Activated T-cell treated with anti-CD3 and anti-CD28 coated beads, Interleukin-2, amount 50 U/mL, for 72 hours (primary cell): ENCODE results near the gene GLYATL2. TPM values are rescaled to one million over a fixed set of nuclear protein-coding genes. Genes with fewer than 3 reads are reported as not detected.

Experiments used
- ATAC-seq, 2 donors: fragments of 150-1000 bp; cut with Tn5 transposase; replicated peaks in 1 of 2; 2 replicates each; pipeline ENCODE4 v1.10.0; 2021; ENCODE audit warnings: moderate library complexity in 2 of 2, mild to moderate bottlenecking in 1 of 2
- DNase-seq, 2 donors: peaks; one replicate each; pipeline ENCODE4 v3.0.0; 2021 to 2022; ENCODE audit warnings: mixed read lengths in 1 of 2
- H3K27ac Mint-ChIP-seq: one replicate; pipeline ENCODE4 v1.8.0; 2022; ENCODE audit warnings: mild to moderate bottlenecking, moderate library complexity, mixed read lengths
- H3K27me3 Mint-ChIP-seq: one replicate; pipeline ENCODE4 v1.8.0; 2022; ENCODE audit warnings: low read depth, mixed read lengths
- H3K36me3 Mint-ChIP-seq, 2 donors: one replicate each; pipeline ENCODE4 v1.8.0; 2022; ENCODE audit warnings: mixed read lengths in 2 of 2, mild to moderate bottlenecking in 1 of 2; ENCODE audit not compliant: insufficient read depth in 2 of 2
- H3K4me1 Mint-ChIP-seq: one replicate; pipeline ENCODE4 v1.8.0; 2022; ENCODE audit warnings: low read depth, mixed read lengths
- H3K4me3 Mint-ChIP-seq, 2 donors: one replicate each; pipeline ENCODE4 v1.8.0; 2022; ENCODE audit warnings: mild to moderate bottlenecking in 2 of 2, mixed read lengths in 2 of 2, moderate library complexity in 2 of 2
- H3K9me3 Mint-ChIP-seq, 2 donors: one replicate each; pipeline ENCODE4 v1.8.0; 2022; ENCODE audit warnings: mixed read lengths in 2 of 2
- total RNA-seq, 2 donors: library from RNA; stranded (reverse); gene quantifications; one replicate each; pipeline ENCODE4 v1.2.3, GENCODE V29; 2022

Gene GLYATL2
- total RNA-seq, 2 donors from 2014 or later: not detected

DNA sequence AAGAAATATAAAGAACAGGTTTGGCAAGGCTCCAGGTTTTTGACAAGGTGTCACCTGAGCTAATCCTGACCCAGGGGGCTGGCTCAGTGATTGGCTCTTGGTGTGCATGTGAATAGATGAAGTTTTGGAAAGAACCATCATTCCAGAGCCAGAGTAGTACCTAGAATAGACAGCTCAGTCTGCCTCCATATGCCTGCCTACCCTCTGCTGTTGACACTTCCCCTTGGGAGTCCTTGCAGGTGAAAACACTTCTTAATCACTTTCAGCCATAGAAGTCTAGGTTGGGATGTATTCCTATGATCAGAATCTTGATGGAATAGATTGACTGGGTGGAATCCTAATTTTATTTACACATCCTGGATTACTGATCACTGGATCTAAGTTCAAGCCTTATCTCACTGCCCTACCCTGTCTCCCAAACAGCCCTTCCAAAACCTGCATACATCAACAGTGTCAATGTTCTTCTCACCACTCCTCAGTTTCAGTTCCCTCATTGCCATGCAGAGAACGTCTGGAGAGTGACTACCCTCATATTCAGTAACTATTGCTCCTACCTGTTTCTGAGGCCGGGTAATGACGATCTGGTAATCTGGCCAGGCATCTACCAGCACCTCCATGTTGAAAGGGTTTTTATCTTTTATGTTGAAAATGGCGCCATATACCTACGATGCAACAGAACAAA is 6.7 kb downstream of the GLYATL2 start:
- Mint-ChIP-seq H3K27ac (no peak overlapping the region), H3K27me3 (peaks cover 47% of the 10 kb centered on the region), H3K4me3 (no peak overlapping the region), H3K4me1 (no peaks in the 10 kb centered on the region), H3K36me3 (no peaks in the 10 kb centered on the region), H3K9me3 (no peaks in the 10 kb centered on the region)
- ATAC-seq (no peak), DNase-seq (no peak)

DNA sequence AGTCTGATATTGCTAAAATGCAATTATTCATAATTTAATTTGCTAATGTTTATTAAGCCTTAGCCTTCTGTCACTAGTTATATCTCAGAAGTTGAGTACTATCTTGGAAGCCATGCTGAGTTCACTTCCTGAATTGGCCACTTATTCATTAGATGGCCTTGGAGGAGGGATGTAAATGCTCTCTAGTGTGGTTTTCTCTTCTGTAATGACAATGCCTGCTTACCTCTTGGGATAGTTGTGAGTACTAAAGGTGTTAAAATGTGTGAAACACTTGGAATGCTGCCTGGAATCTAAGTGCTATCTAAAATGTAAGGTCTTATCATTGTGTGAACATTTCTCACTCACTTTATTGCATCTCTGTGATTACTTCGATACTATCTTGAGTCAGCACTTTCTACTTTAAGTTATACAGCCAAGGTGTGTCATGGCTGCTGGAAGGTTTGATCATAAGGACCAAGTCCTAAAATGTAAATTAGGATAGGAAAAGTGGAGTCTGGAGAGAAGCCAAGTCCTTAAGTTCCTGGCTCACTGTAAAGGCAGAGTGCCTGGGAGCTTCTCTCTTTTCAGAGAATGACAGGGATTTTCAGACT is 12.4 kb downstream of the GLYATL2 start:
- ATAC-seq (no peak), DNase-seq (no peak)
- Mint-ChIP-seq H3K9me3 (peaks cover 0 to 3% of the 10 kb centered on the region in 2 donors), H3K4me1 (no peaks in the 10 kb centered on the region), H3K36me3 (no peaks in the 10 kb centered on the region), H3K27ac (no peak overlapping the region), H3K27me3 (peaks cover 23% of the 10 kb centered on the region), H3K4me3 (no peak overlapping the region)

- DNase-seq (no peak), ATAC-seq (no peak)
- peaks cover 18% of the 10 kb centered on the region for H3K27me3 Mint-ChIP-seq
- no peaks in the 10 kb centered on the region for H3K4me1 Mint-ChIP-seq
- no peak overlapping the region for H3K27ac Mint-ChIP-seq
- H3K4me3 Mint-ChIP-seq: no peak overlapping the region
- no peaks in the 10 kb centered on the region for H3K36me3 Mint-ChIP-seq
- peaks cover 0 to 3% of the 10 kb centered on the region in 2 donors for H3K9me3 Mint-ChIP-seq
Measured at GRCh38 chr11:58830673-58831301, 13.7 kb downstream of the GLYATL2 start.

DNA sequence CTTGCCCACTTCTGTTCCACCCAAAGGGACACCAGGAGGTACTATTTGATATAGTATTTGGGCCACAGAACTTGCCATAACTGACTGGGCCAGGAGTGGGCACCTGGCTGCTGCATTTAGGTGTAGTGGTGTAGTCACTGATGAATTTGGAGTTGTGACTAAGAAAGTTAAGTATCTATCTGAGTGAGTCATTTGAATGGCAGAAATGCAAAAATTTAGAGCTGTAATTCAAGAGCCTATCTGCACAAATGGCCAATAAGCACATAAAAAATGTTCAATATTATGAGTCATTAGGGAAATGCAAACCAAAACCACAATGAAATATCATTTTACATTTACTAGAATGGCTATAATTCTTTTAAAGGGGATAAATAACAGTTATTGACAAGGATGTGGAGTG is 14.7 kb downstream of the GLYATL2 start:
- DNase-seq (no peak), ATAC-seq (no peak)
- H3K27me3 Mint-ChIP-seq: peaks cover 10% of the 10 kb centered on the region
- no peaks in the 10 kb centered on the region for H3K4me1 Mint-ChIP-seq
- H3K27ac Mint-ChIP-seq: no peak overlapping the region
- H3K36me3 Mint-ChIP-seq: peaks cover 0 to 4% of the 10 kb centered on the region in 2 donors
- H3K4me3 Mint-ChIP-seq: no peak overlapping the region
- peaks cover 0 to 8% of the 10 kb centered on the region in 2 donors for H3K9me3 Mint-ChIP-seq

DNA sequence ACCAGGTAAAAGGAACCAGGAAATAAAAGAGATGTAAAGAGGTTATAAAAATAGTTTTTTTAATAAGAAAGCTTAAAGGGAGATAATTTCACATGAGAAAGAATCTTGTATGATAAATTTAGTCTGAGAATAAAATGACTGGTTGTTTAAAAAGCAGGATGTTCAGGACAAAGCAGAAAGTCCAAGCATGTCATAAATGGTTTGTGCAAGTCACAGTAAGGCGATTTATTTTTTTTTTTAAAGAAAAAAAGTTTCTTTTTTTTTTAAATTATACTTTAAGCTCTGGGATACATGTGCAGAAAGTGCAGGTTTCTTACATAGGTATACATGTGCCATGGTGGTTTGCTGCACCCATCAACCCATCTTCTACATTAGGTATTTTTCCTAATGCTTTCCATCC is 30.8 kb downstream of the GLYATL2 start:
- Mint-ChIP-seq H3K36me3 (peaks cover 0 to 1% of the 10 kb centered on the region in 2 donors), H3K4me3 (no peak overlapping the region), H3K27me3 (peaks cover 5% of the 10 kb centered on the region), H3K9me3 (peaks cover 4 to 12% of the 10 kb centered on the region in 2 donors), H3K4me1 (no peaks in the 10 kb centered on the region), H3K27ac (no peak overlapping the region)
- DNase-seq (no peak), ATAC-seq (no peak)

DNA sequence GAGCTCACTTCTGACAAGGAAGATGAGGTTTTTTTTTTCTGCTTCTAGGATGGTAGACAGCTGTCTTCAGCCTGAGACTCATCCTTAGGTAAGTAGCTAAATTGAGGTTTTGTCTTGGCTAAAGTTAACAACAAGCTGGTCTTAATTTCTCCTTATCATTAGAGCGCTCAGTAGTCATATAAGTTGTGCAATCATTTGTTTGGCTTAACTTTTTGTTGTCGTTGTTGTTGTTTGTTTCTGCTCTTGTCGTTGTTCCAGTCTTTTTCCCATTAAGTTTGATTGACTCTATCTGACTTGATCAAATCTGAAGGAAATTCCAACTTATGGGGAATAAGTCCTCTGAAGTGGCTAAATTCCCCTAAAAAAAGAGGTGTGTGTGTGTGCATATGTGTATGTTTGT is 33.0 kb downstream of the GLYATL2 start:
- no peak overlapping the region for H3K4me3 Mint-ChIP-seq
- H3K27ac Mint-ChIP-seq: no peak overlapping the region
- H3K36me3 Mint-ChIP-seq: no peaks in the 10 kb centered on the region
- DNase-seq (no peak), ATAC-seq (no peak)
- H3K4me1 Mint-ChIP-seq: no peaks in the 10 kb centered on the region
- peaks cover 0 to 10% of the 10 kb centered on the region in 2 donors for H3K9me3 Mint-ChIP-seq
- H3K27me3 Mint-ChIP-seq: peaks cover 5% of the 10 kb centered on the region

- H3K4me3 Mint-ChIP-seq: no peak overlapping the region
- H3K9me3 Mint-ChIP-seq: peaks cover 0 to 2% of the 10 kb centered on the region in 2 donors
- no peaks in the 10 kb centered on the region for H3K4me1 Mint-ChIP-seq
- H3K36me3 Mint-ChIP-seq: no peaks in the 10 kb centered on the region
- ATAC-seq: no peak
- H3K27ac Mint-ChIP-seq: no peak overlapping the region
- DNase-seq: no peak
- peaks cover 6% of the 10 kb centered on the region for H3K27me3 Mint-ChIP-seq
Measured at GRCh38 chr11:58807343-58807742, 37.2 kb downstream of the GLYATL2 start.

- DNase-seq (no peak), ATAC-seq (no peak)
- Mint-ChIP-seq H3K4me1 (peaks cover 6% of the 10 kb centered on the region), H3K27me3 (peaks cover 11% of the 10 kb centered on the region), H3K36me3 (peaks cover 0 to 2% of the 10 kb centered on the region in 2 donors), H3K4me3 (no peak overlapping the region), H3K9me3 (peaks cover 0 to 2% of the 10 kb centered on the region in 2 donors), H3K27ac (no peak overlapping the region)
Measured at GRCh38 chr11:58805065-58805464, 39.4 kb downstream of the GLYATL2 start.

DNA sequence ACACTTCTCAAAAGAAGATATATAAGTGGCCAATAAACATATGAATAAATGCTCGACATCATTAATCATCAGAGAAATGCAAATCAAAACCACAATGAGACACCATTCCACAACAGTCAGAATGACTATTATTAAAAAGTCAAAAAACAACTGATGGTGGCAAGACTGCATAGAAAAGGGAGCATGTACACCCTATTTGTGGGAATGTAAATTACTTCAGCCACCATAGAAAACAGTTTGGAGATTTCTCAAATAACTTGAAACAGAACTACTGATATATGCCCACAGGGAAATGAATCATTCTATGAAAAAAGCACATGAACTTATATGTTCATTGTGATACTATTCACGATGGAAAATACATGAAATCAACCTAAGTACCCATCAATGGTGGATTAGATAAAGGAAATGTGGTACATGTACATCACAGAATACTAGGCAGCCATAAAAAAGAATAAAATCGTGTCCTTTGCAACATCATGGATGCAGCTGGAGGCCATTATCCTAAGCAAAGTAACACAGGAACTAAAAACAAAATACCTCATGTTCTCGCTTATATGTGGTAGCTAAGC is 42.4 kb downstream of the GLYATL2 start:
- peaks cover 6% of the 10 kb centered on the region for H3K4me1 Mint-ChIP-seq
- H3K9me3 Mint-ChIP-seq: peaks cover 0 to 2% of the 10 kb centered on the region in 2 donors
- peaks cover 0 to 2% of the 10 kb centered on the region in 2 donors for H3K36me3 Mint-ChIP-seq
- peaks cover 24% of the 10 kb centered on the region for H3K27me3 Mint-ChIP-seq
- ATAC-seq: peak; percentile 24 to 32
- no peak for DNase-seq
- H3K27ac Mint-ChIP-seq: no peak overlapping the region
- no peak overlapping the region for H3K4me3 Mint-ChIP-seq

GRCh38 chr11:58801302-58801701 is 43.2 kb downstream of the GLYATL2 start:
- ATAC-seq: no peak
- Mint-ChIP-seq H3K36me3 (peaks cover 0 to 2% of the 10 kb centered on the region in 2 donors), H3K27ac (no peak overlapping the region), H3K9me3 (peaks cover 0 to 2% of the 10 kb centered on the region in 2 donors), H3K4me3 (no peak overlapping the region), H3K4me1 (peaks cover 6% of the 10 kb centered on the region), H3K27me3 (peaks cover 30% of the 10 kb centered on the region)
- no peak for DNase-seq

GRCh38 chr11:58796333-58796732 is 48.2 kb downstream of the GLYATL2 start:
- no peaks in the 10 kb centered on the region for H3K9me3 Mint-ChIP-seq
- DNase-seq (no peak), ATAC-seq (no peak)
- peaks cover 37% of the 10 kb centered on the region for H3K27me3 Mint-ChIP-seq
- peaks cover 2% of the 10 kb centered on the region for H3K4me1 Mint-ChIP-seq
- no peak overlapping the region for H3K4me3 Mint-ChIP-seq
- peaks cover 2 to 3% of the 10 kb centered on the region in 2 donors for H3K36me3 Mint-ChIP-seq
- H3K27ac Mint-ChIP-seq: no peak overlapping the region

DNA sequence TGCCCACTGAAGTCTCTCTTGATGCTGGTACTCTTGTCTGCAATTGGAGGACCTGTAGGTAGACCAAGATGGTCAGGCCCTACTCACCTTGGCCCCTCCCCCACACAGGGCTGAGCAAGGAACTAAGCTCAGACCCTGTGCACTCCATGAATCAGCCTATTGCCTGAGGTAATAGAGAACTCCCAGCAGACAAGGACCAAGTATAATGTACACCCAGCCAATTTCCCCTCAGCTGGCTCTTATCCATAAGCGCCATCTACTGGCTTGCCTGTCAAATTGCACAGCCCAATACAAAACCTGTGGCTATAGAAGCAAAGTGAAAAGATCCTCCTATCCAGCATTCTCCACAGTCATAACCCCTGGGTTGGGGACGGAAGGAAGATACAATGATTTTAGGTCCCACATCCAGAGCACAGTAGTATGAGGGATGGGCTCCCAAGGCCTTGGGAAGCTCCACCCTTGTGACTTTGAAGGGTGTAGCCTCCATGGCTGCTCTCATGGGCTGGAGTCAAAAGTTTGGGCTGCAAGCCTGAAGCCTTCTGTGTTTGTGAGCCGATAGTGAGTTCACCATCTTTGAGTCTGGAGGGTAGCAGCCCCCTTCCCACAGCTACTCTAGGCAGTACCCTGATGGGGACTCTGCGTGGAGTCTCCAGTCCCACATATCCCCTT is 56.0 kb downstream of the GLYATL2 start:
- no peak overlapping the region for H3K4me3 Mint-ChIP-seq
- DNase-seq (peak; percentile 28 to 58), ATAC-seq (peak; percentile 83 to 85)
- H3K36me3 Mint-ChIP-seq: peaks cover 0 to 3% of the 10 kb centered on the region in 2 donors
- H3K27ac Mint-ChIP-seq: no peak overlapping the region
- no peaks in the 10 kb centered on the region for H3K9me3 Mint-ChIP-seq
- peaks cover 5% of the 10 kb centered on the region for H3K4me1 Mint-ChIP-seq
- peaks cover 8% of the 10 kb centered on the region for H3K27me3 Mint-ChIP-seq

DNA sequence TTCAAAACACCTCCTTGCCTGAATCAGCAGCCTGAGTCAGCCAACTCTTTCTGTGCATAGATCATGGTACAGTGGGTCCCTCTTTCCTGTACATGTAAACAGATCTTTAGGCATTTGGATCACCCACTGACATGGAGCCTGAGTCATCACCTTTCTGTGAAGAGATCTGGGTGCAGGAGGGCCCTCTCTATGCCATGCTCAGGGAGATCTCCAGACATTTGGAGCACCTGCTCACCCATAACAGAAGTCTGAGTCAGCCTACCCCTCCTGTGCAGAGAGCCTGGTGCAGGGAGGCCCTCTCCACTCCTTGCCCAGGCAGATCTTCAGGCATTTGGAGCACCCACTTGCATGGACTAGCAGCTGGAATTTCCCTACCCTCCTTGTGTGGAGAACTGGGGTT is 56.6 kb downstream of the GLYATL2 start:
- Mint-ChIP-seq H3K4me3 (no peak overlapping the region), H3K36me3 (peaks cover 0 to 1% of the 10 kb centered on the region in 2 donors), H3K27ac (no peak overlapping the region), H3K9me3 (no peaks in the 10 kb centered on the region), H3K27me3 (peaks cover 8% of the 10 kb centered on the region), H3K4me1 (peaks cover 5% of the 10 kb centered on the region)
- peak in 1 of 2 donors; percentile 6 for DNase-seq
- peak; percentile 73 to 81 for ATAC-seq
